HepG2 (cell line): Measurements from ENCODE around the gene IP6K1. TPM values are rescaled to one million over a fixed set of nuclear protein-coding genes. Genes with fewer than 3 reads are reported as not detected.

Experiments used
- ARNT ChIP-seq: fragments of 450-650 bp; IDR thresholded peaks from 2 replicates; pipeline ENCODE4 v1.6.1; 2017
- FOXA1 ChIP-seq, 2 experiments: fragments of 450-650 bp in 1 of 2; sonication (generic) in 1 of 2; formaldehyde crosslinking in 1 of 2; IDR thresholded peaks; 2 replicates each; pipeline versions ENCODE4 v1.4.0 to v1.6.1; 2016 to 2020; ENCODE audit warnings: missing genetic modification reagents in 1 of 2
- GATA4 ChIP-seq: sonication (generic); IDR thresholded peaks from 2 replicates; pipeline ENCODE4 v1.6.1; 2016; ENCODE audit warnings: antibody characterized with exemption, low read depth, borderline replicate concordance
- HNRNPK ChIP-seq: fragments of 200-400 bp; formaldehyde crosslinking; IDR thresholded peaks from 2 replicates; pipeline ENCODE4 v1.6.1; 2018; ENCODE audit warnings: low read length, low read depth, moderate library complexity, mild to moderate bottlenecking; ENCODE audit not compliant: poor library complexity, severe bottlenecking
- KDM5A ChIP-seq: fragments of 200-600 bp; sonication (generic); IDR thresholded peaks from 2 replicates; pipeline ENCODE4 v1.7.0; 2018; ENCODE audit warnings: antibody characterized with exemption, mild to moderate bottlenecking, low read length, borderline replicate concordance
- ONECUT2 ChIP-seq: sonication (generic); formaldehyde crosslinking; IDR thresholded peaks from 2 replicates; pipeline ENCODE4 v1.4.0; 2020; ENCODE audit warnings: missing genetic modification reagents
- SAP130 ChIP-seq: IDR thresholded peaks from 2 replicates; pipeline ENCODE4 v1.6.1; 2016; ENCODE audit warnings: low read depth
- TEAD3 ChIP-seq: optimal IDR thresholded peaks from 2 replicates; pipeline ENCODE3; 2016; ENCODE audit warnings: borderline replicate concordance
- ZFP36L2 ChIP-seq: sonication (generic); formaldehyde crosslinking; IDR thresholded peaks from 2 replicates; pipeline ENCODE4 v1.4.0; 2020; ENCODE audit warnings: missing genetic modification reagents
- ZNF24 ChIP-seq: fragments of 450-650 bp; IDR thresholded peaks from 2 replicates; pipeline ENCODE4 v1.6.1; 2017; ENCODE audit warnings: antibody characterized with exemption, mild to moderate bottlenecking
- ZNF496 ChIP-seq: sonication (generic); formaldehyde crosslinking; IDR thresholded peaks from 2 replicates; pipeline ENCODE4 v1.8.1; 2023; ENCODE audit warnings: mild to moderate bottlenecking, moderate library complexity, missing genetic modification reagents; ENCODE audit not compliant: insufficient replicate concordance
- ZNF558 ChIP-seq: sonication (generic); formaldehyde crosslinking; IDR thresholded peaks from 2 replicates; pipeline ENCODE4 v1.9.0; 2022; ENCODE audit warnings: mild to moderate bottlenecking, missing genetic modification reagents, borderline replicate concordance
- ZNF674 ChIP-seq: sonication (generic); formaldehyde crosslinking; IDR thresholded peaks from 2 replicates; pipeline ENCODE4 v1.5.0; 2020; ENCODE audit warnings: low read depth, mild to moderate bottlenecking, missing genetic modification reagents
- polyA plus RNA-seq, 8 experiments: library from polyadenylated mRNA; depleted of rRNA in 3 of 8; stranded (reverse) in 7 of 8; unstranded in 1 of 8; fragments of >200 nt; fragmentation: Illumina TruSeq in 4 of 8; extraction: Trizol in 4 of 8; gene quantifications; 2 replicates each; pipeline versions ENCODE4 v1.2.1 to v1.2.3, GENCODE V29; 2011 to 2016; ENCODE audit warnings: low read depth in 4 of 8, missing spikeins in 1 of 8, mixed read lengths in 1 of 8; ENCODE audit not compliant: insufficient read depth in 1 of 8
- total RNA-seq, 5 experiments: library from RNA; depleted of rRNA; stranded (reverse); fragments of >200 nt; fragmentation: Illumina TruSeq; extraction: Trizol; gene quantifications; 2 replicates each; pipeline ENCODE4 v1.2.3, GENCODE V29; 2016; ENCODE audit warnings: low read depth in 1 of 5
- TF ChIP-seq, protein P1 (sequence below): sonication (generic); formaldehyde crosslinking; IDR thresholded peaks from 2 replicates; pipeline ENCODE4 v1.5.0; 2020; ENCODE audit warnings: mild to moderate bottlenecking, missing genetic modification reagents
- TF ChIP-seq, protein P2 (sequence below): sonication (generic); formaldehyde crosslinking; IDR thresholded peaks from 2 replicates; pipeline ENCODE4 v1.8.1; 2023; ENCODE audit warnings: missing genetic modification reagents, mild to moderate bottlenecking, borderline replicate concordance
- TF ChIP-seq, protein P3 (sequence below): sonication (generic); formaldehyde crosslinking; IDR thresholded peaks from 2 replicates; pipeline ENCODE4 v1.4.0; 2020; ENCODE audit warnings: missing genetic modification reagents
- TF ChIP-seq, protein P4 (sequence below): sonication (generic); formaldehyde crosslinking; IDR thresholded peaks from 2 replicates; pipeline ENCODE4 v1.4.0; 2020; ENCODE audit warnings: missing genetic modification reagents
- TF ChIP-seq, protein P5 (sequence below): sonication (generic); formaldehyde crosslinking; IDR thresholded peaks from 2 replicates; pipeline ENCODE4 v1.5.1; 2020; ENCODE audit warnings: missing genetic modification reagents, mild to moderate bottlenecking, borderline replicate concordance
- TF ChIP-seq, protein P6 (sequence below): sonication (generic); formaldehyde crosslinking; IDR thresholded peaks from 2 replicates; pipeline ENCODE4 v1.9.0; 2022; ENCODE audit warnings: missing genetic modification reagents, mild to moderate bottlenecking, borderline replicate concordance
- TF ChIP-seq, protein P7 (sequence below): sonication (generic); formaldehyde crosslinking; IDR thresholded peaks from 2 replicates; pipeline ENCODE4 v1.4.0; 2020; ENCODE audit warnings: mild to moderate bottlenecking, missing genetic modification reagents, borderline replicate concordance

IP6K1 gene
- total and polyA plus RNA-seq, 2 of the 13 experiments (the other 11 are each of a cell fraction or from before 2014, with no cell fraction given): 17.7 to 29.7 TPM

DNA sequence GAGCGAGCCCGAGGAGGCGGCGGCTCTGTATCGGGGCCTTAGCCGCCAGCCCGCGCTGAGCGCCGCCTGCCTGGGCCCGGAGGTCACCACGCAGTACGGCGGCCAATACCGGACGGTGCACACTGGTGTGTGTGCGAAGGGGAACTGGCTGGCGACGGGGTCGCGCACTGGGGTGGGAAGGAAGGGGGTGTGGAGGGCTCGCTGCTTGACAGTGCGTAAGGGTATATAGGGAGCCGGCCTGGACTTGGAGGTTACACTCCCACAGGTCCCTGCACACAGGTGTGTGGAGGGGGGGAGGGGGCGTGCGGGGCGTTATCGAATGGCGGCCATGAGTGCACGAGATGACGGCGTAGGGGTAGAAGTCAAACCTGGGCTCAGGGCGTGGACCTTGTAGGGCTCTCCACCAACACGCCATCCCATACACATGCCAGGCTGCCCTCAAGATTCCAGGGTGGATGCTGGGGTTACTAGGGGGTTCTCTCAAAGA is 111.8 kb downstream of the IP6K1 start (continued):
- TF ChIP-seq, protein P1, sequence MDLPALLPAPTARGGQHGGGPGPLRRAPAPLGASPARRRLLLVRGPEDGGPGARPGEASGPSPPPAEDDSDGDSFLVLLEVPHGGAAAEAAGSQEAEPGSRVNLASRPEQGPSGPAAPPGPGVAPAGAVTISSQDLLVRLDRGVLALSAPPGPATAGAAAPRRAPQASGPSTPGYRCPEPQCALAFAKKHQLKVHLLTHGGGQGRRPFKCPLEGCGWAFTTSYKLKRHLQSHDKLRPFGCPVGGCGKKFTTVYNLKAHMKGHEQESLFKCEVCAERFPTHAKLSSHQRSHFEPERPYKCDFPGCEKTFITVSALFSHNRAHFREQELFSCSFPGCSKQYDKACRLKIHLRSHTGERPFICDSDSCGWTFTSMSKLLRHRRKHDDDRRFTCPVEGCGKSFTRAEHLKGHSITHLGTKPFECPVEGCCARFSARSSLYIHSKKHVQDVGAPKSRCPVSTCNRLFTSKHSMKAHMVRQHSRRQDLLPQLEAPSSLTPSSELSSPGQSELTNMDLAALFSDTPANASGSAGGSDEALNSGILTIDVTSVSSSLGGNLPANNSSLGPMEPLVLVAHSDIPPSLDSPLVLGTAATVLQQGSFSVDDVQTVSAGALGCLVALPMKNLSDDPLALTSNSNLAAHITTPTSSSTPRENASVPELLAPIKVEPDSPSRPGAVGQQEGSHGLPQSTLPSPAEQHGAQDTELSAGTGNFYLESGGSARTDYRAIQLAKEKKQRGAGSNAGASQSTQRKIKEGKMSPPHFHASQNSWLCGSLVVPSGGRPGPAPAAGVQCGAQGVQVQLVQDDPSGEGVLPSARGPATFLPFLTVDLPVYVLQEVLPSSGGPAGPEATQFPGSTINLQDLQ (CRISPR knock-in tag): peak; percentile 44; the same call in 1 of the 2 replicates
- TF ChIP-seq SAP130 (CRISPR knock-in tag) (peak; percentile 43), HNRNPK (peak; percentile 71), ZNF674 (no peak; the same call in 1 of the 2 replicates), ZNF496 (CRISPR knock-in tag) (no peak), ZNF558 (CRISPR knock-in tag) (peak; percentile 79; the same call in 1 of the 2 replicates), FOXA1 (IDR thresholded peaks at IDR 0.05) (no peak), FOXA1 (CRISPR knock-in tag; IDR thresholded peaks at IDR 0.05) (no peak), ZFP36L2 (CRISPR knock-in tag) (no peak), ZNF24 (no peak), ARNT (no peak), KDM5A (peak; percentile 82), TEAD3 (no peak), ONECUT2 (no peak), GATA4 (0 out of 2 replicates have a peak, but pooled peaks have one; percentile 5)
- TF ChIP-seq, protein P2, sequence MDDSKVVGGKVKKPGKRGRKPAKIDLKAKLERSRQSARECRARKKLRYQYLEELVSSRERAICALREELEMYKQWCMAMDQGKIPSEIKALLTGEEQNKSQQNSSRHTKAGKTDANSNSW (CRISPR knock-in tag): peak; percentile 36; the same call in 1 of the 2 replicates
- TF ChIP-seq, protein P3, sequence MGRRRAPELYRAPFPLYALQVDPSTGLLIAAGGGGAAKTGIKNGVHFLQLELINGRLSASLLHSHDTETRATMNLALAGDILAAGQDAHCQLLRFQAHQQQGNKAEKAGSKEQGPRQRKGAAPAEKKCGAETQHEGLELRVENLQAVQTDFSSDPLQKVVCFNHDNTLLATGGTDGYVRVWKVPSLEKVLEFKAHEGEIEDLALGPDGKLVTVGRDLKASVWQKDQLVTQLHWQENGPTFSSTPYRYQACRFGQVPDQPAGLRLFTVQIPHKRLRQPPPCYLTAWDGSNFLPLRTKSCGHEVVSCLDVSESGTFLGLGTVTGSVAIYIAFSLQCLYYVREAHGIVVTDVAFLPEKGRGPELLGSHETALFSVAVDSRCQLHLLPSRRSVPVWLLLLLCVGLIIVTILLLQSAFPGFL: no peak
- TF ChIP-seq, protein P4, sequence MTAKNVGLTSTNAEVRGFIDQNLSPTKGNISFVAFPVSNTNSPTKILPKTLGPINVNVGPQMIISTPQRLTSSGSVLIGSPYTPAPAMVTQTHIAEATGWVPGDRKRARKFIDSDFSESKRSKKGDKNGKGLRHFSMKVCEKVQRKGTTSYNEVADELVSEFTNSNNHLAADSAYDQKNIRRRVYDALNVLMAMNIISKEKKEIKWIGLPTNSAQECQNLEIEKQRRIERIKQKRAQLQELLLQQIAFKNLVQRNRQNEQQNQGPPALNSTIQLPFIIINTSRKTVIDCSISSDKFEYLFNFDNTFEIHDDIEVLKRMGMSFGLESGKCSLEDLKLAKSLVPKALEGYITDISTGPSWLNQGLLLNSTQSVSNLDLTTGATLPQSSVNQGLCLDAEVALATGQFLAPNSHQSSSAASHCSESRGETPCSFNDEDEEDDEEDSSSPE (CRISPR knock-in tag): no peak
- TF ChIP-seq, protein P5, sequence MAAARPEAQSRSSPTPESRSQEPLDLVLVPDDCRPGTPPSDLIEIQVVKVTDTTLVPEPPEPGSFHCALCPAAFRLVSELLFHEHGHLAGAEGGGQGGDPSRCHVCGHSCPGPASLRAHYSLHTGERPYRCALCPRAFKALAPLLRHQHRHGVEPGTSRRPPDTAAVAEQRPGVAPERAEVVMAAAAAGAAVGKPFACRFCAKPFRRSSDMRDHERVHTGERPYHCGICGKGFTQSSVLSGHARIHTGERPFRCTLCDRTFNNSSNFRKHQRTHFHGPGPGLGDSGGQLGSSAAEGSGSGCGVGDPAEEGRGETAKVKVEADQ (CRISPR knock-in tag): peak; percentile 3; the same call in 1 of the 2 replicates
- TF ChIP-seq, protein P6, sequence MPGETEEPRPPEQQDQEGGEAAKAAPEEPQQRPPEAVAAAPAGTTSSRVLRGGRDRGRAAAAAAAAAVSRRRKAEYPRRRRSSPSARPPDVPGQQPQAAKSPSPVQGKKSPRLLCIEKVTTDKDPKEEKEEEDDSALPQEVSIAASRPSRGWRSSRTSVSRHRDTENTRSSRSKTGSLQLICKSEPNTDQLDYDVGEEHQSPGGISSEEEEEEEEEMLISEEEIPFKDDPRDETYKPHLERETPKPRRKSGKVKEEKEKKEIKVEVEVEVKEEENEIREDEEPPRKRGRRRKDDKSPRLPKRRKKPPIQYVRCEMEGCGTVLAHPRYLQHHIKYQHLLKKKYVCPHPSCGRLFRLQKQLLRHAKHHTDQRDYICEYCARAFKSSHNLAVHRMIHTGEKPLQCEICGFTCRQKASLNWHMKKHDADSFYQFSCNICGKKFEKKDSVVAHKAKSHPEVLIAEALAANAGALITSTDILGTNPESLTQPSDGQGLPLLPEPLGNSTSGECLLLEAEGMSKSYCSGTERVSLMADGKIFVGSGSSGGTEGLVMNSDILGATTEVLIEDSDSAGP (CRISPR knock-in tag): peak; percentile 44; the same call in 1 of the 2 replicates
- TF ChIP-seq, protein P7, sequence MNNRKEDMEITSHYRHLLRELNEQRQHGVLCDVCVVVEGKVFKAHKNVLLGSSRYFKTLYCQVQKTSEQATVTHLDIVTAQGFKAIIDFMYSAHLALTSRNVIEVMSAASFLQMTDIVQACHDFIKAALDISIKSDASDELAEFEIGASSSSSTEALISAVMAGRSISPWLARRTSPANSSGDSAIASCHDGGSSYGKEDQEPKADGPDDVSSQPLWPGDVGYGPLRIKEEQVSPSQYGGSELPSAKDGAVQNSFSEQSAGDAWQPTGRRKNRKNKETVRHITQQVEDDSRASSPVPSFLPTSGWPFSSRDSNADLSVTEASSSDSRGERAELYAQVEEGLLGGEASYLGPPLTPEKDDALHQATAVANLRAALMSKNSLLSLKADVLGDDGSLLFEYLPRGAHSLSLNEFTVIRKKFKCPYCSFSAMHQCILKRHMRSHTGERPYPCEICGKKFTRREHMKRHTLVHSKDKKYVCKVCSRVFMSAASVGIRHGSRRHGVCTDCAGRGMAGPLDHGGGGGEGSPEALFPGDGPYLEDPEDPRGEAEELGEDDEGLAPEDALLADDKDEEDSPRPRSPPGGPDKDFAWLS: no peak
